GM18526 (cell line): ENCODE data around the gene ATP11C.

Experiments used
- POLR2A ChIP-seq: IDR thresholded peaks from 3 replicates; pipeline ENCODE4 v1.6.1; 2011; ENCODE audit not compliant: insufficient read length; ENCODE audit errors: extremely low read depth

Gene ATP11C

DNA sequence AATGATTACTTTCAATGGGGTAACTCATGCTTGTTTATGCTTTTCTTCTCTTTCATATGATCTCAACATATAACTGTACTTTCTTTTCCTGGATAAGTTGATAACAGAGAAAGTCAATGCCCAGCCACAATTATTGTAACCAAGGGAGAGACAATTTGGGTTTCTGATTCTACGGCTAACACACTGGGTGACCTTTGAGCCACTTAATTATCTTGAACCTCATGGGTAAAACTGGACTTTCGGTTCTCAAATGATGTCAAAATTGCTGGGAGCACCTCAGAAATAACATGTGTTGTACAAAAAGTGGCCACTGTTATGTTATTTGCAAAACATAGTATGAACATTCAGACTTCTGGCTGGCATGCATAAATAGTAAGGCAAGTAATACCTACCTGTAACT, 145.3 kb downstream of the ATP11C start:
- no peak for TF ChIP-seq POLR2A

DNA sequence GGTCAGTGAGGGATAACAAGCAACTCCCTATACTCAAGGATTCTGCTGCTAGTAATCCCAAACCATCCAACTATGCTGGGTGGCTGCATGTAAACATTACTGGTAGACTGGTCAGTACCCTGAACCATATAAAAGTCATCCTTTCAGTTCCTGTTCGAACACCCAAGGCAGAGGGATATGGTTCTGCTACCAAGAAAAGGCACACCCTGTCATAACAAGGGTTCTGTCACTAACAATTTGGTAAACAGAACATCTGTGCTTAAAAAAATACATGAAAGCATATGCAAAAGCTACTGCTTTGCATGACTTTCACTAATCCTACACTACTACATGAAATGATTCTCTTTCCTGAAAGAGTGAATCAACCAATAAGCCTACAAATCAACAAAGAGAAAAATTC, 148.0 kb downstream of the ATP11C start:
- TF ChIP-seq POLR2A: no peak

GRCh38 chrX:139783959-139784358, 148.9 kb downstream of the ATP11C start:
- TF ChIP-seq POLR2A: no peak

- TF ChIP-seq POLR2A: no peak
Measured at GRCh38 chrX:139783030-139783429, 149.8 kb downstream of the ATP11C start.

GRCh38 chrX:139776599-139776998, 156.3 kb downstream of the ATP11C start:
- no peak for TF ChIP-seq POLR2A

GRCh38 chrX:139770366-139770765, 162.5 kb downstream of the ATP11C start:
- TF ChIP-seq POLR2A: no peak

DNA sequence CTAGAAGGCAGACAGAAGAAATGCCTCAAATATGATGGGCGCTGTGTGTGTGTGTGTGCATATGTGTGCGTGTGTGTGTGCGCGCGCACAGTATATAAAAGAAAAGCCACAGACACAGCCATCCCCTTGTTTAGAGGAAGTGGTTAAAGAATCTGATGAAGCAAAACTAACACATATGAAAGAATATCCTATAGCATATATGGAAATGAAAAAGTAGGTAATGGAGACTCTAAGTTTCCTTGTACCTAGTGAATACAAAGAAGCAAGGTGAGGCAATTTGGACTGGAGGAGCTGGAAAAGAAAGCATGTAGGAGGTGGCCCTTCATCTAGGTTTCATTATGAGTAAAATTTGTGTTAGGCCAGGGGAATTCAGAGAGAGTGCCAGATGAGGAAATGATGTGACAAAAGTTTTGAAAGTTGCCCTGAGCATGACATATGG, 166.3 kb downstream of the ATP11C start:
- no peak for TF ChIP-seq POLR2A

DNA sequence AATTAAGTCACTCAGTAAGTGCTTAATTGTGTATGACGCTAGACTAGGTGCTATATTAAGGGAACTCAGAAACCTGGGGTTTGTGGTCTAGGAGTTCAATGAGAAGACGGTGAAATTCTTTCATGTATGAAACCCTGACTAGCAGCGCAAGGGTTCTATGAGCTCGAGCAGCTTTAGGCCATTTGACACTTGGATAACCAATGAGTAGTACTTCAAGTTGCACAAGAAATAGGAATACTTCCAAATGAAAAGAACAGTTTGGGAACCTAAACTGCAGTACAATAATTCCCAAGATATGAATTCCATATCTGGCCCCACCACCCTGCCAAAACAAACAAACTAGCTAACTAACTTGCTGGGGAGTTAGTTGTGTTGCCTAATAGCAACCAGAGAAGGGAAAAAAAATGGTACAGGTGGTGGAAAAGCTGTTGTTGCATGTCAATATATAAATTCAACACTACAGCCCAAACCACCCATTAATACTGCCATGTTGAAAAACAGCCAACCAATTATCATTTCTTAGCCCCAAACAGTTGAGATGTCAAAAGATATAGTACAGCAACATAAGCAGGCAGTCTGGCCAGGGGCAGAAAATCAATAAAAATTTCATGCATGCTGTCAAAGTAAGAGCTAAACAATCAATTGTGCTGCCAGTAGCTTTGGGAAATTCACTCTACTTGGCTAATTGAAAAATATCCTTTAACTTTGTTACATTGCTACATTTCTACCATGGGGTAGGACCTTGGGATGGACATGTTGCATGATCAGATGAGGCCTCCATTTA, 170.3 kb downstream of the ATP11C start:
- no peak for TF ChIP-seq POLR2A

- no peak for TF ChIP-seq POLR2A
Measured at GRCh38 chrX:139759637-139760036, 173.2 kb downstream of the ATP11C start.

- no peak for TF ChIP-seq POLR2A
Measured at GRCh38 chrX:139758809-139759208, 174.0 kb downstream of the ATP11C start.

DNA sequence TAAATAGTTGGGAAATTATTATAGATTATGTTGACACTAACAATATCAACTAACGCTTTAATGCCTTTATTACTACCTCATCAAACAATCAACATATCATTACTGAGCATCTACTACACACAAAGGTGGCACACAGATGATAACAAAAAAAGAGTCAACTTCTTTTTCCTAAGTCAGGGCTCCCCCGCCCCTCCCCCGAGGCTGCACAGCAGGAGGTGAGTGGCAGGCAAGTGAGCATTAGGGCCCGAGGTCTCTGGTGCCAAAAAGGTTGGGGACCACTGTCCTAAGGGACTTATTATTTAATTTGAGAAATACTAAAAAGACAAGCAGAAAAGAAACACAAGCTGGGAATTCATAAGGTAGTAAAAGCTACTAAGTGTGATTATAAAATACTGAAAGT, 174.6 kb downstream of the ATP11C start:
- TF ChIP-seq POLR2A: no peak

GRCh38 chrX:139751053-139751452, 181.8 kb downstream of the ATP11C start:
- no peak for TF ChIP-seq POLR2A

GRCh38 chrX:139750390-139750789, 182.5 kb downstream of the ATP11C start:
- no peak for TF ChIP-seq POLR2A

- no peak for TF ChIP-seq POLR2A
Measured at GRCh38 chrX:139739138-139739537, 193.7 kb downstream of the ATP11C start.

DNA sequence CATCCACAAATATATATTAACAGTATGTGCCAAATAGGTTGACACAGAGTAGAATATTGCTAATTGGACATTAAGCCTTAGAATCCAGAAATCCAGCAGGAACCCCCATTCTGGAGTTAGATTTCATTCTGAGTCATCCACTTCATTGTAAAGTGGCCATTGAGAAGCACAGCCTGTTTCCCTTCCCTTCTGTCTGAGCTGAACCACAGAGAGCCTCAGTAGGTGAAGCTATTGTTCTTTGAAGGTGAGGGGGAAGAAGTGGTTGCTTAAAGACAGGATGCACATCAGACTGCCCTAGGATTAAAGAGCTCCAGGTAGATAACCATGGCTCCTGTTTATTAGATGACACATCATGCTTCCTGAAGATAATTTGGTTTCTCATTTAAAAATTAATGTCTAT, 194.3 kb downstream of the ATP11C start:
- TF ChIP-seq POLR2A: no peak

DNA sequence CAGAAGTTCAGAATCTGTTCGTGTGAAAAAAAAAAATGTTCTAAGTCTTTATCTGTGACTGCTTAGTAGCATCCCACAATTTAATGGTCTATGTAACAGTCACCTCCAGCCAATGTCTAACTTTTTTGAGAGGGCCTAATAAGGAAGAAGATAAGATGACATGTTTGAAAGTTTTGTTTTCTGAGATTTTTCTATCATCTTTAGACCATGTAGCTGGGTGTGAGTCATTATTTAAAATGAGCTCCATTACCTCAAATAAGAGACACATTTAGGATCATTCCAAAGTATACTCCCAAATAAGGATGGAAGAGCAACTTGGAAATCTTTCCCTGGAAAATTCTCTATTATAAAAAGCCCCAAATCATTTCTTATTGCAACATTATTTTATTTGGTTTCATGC, 196.7 kb downstream of the ATP11C start:
- TF ChIP-seq POLR2A: no peak

DNA sequence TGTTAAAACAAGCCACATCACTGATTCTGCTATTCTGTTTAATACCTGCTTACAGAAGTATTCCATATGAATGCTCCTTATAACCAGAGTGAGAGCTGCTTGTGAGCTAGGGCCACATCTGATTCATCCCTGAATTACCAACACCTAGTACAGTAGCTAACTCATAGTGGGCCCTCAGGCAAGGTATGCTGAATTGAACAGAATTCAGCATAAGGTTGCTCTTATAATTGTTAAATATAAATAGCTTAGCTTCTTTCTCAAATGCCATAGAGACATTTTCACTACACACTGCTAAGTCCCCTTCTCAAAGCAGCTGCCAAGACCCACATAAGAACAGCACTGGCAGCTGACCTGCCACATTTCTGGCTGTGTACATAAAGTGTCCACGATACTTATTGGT, 197.9 kb downstream of the ATP11C start:
- TF ChIP-seq POLR2A: no peak
